ENCODE data around the gene GPNMB. TPM values are rescaled to one million over a fixed set of nuclear protein-coding genes. Genes with fewer than 3 reads are reported as not detected.

GPNMB gene
- total RNA-seq, 1 donor = 60.9 TPM

- no peak for DNase-seq (ENCODE audit: low read depth)
- no peak overlapping the region for H3K4me3 ChIP-seq (ENCODE audit: low read depth, low read length)
- no peak for TF ChIP-seq CTCF (IDR thresholded peaks at IDR 0.05; ENCODE audit: insufficient read depth, low read depth, low read length)
Measured at GRCh38 chr7:23275912-23276311, 29.3 kb downstream of the GPNMB start.

GRCh38 chr7:23276376-23276775, 29.8 kb downstream of the GPNMB start:
- no peak overlapping the region for H3K4me3 ChIP-seq (ENCODE audit: low read depth, low read length)
- no peak for DNase-seq (ENCODE audit: low read depth)
- TF ChIP-seq CTCF (IDR thresholded peaks at IDR 0.05; ENCODE audit: insufficient read depth, low read depth, low read length) = peak; percentile 6

- no peak for TF ChIP-seq CTCF (IDR thresholded peaks at IDR 0.05; ENCODE audit: insufficient read depth, low read depth, low read length)
- no peak overlapping the region for H3K4me3 ChIP-seq (ENCODE audit: low read depth, low read length)
- no peak for DNase-seq (ENCODE audit: low read depth)
Measured at GRCh38 chr7:23276947-23277346, 30.4 kb downstream of the GPNMB start.

- DNase-seq (ENCODE audit: low read depth) = peak; percentile 75
- TF ChIP-seq CTCF (IDR thresholded peaks at IDR 0.05; ENCODE audit: insufficient read depth, low read depth, low read length) = peak; percentile 93
- no peak overlapping the region for H3K4me3 ChIP-seq (ENCODE audit: low read depth, low read length)
Measured at GRCh38 chr7:23277359-23277989, 30.9 kb downstream of the GPNMB start.

- no peak for TF ChIP-seq CTCF (IDR thresholded peaks at IDR 0.05; ENCODE audit: insufficient read depth, low read depth, low read length)
- no peak for DNase-seq (ENCODE audit: low read depth)
- H3K4me3 ChIP-seq (ENCODE audit: low read depth, low read length) = no peak overlapping the region
Measured at GRCh38 chr7:23279819-23280525, 33.4 kb downstream of the GPNMB start.

GRCh38 chr7:23283086-23283485, 36.5 kb downstream of the GPNMB start:
- no peak overlapping the region for H3K4me3 ChIP-seq (ENCODE audit: low read depth, low read length)
- no peak for DNase-seq (ENCODE audit: low read depth)
- TF ChIP-seq CTCF (IDR thresholded peaks at IDR 0.05; ENCODE audit: insufficient read depth, low read depth, low read length) = no peak

All from fibroblast of villous mesenchyme (primary cell).